GM12873 (cell line): Measurements from ENCODE around the gene COLQ.

Experiments
- CTCF ChIP-seq: IDR thresholded peaks from 2 replicates; pipeline ENCODE4 v1.5.1; 2012; ENCODE audit warnings: low read depth, mild to moderate bottlenecking, moderate library complexity, low read length, control low read depth; ENCODE audit not compliant: insufficient read depth; ENCODE audit errors: missing control alignments

Gene COLQ

GRCh38 chr3:15531346-15531745, 9.8 kb upstream of the COLQ start:
- no peak for TF ChIP-seq CTCF

GRCh38 chr3:15528854-15529537, 7.5 kb upstream of the COLQ start:
- TF ChIP-seq CTCF: no peak

GRCh38 chr3:15527031-15527459, 5.5 kb upstream of the COLQ start:
- TF ChIP-seq CTCF: peak; percentile 56

- TF ChIP-seq CTCF: no peak
Measured at GRCh38 chr3:15525790-15526189, 4.3 kb upstream of the COLQ start.

GRCh38 chr3:15523660-15524417, 2.3 kb upstream of the COLQ start:
- no peak for TF ChIP-seq CTCF

GRCh38 chr3:15522016-15522415, 510 bp upstream of the COLQ start:
- no peak for TF ChIP-seq CTCF

GRCh38 chr3:15520804-15521572, 518 bp downstream of the COLQ start:
- no peak for TF ChIP-seq CTCF
